B cell (primary cell): ENCODE results near the gene TMEM132D.

ENCODE experiments used
- CTCF ChIP-seq: fragments of 200-600 bp; IDR thresholded peaks from one replicate; pipeline ENCODE4 v1.8.0; 2022; ENCODE audit warnings: antibody characterized with exemption, mild to moderate bottlenecking
- EZH2 ChIP-seq: IDR thresholded peaks from 2 replicates; pipeline ENCODE4 v1.6.1; 2012; ENCODE audit warnings: borderline replicate concordance, low read depth, mild to moderate bottlenecking, moderate library complexity, low read length; ENCODE audit not compliant: insufficient read depth, poor library complexity, severe bottlenecking

GRCh38 chr12:129887101-129887500 is 16.7 kb downstream of the TMEM132D start:
- TF ChIP-seq CTCF (no peak), EZH2 (no peak)
